PC-3 (cell line): ENCODE measurements around the gene CASTOR1. TPM values are rescaled to one million over a fixed set of nuclear protein-coding genes. Genes with fewer than 3 reads are reported as not detected.

Experiments used
- ATAC-seq: fragments of 200-7000 bp; cut with Tn5 transposase; 2 replicates; pipeline ENCODE4 v1.9.1; 2020; ENCODE audit warnings: mild to moderate bottlenecking, moderate library complexity
- BruUV-seq: library from RNA; stranded (reverse); fragments of 400-500 nt; replicated peaks from 2 replicates; lab custom pipeline; 2021; lab: Mats Ljungman, UMichigan
- CTCF ChIA-PET: fragments of 300-600 bp; sonication (Branson Sonifier 250); formaldehyde crosslinking; loops from one replicate; lab custom pipeline; 2022; ENCODE audit warnings: antibody characterized with exemption; lab: Charles Lee
- POLR2A ChIA-PET: fragments of 300-600 bp; sonication (Branson Sonifier 250); formaldehyde crosslinking; loops from one replicate; lab custom pipeline; 2022; ENCODE audit warnings: antibody characterized with exemption; ENCODE audit not compliant: unreplicated experiment; lab: Charles Lee
- DNase-seq: peaks from one replicate; pipeline ENCODE4 v3.0.0-alpha.2; 2015
- H2AFZ ChIP-seq: fragments of 300-600 bp; sonication (generic); 2 replicates; pipeline ENCODE4 v1.6.0; 2016; ENCODE audit warnings: antibody characterized with exemption, low read length
- H3F3A ChIP-seq: fragments of 300-600 bp; sonication (generic); one replicate; pipeline ENCODE4 v1.6.0; 2017; ENCODE audit warnings: antibody characterized with exemption, low read length, control low read depth, mild to moderate bottlenecking; ENCODE audit not compliant: unreplicated experiment
- H3K27ac ChIP-seq: fragments of 300-600 bp; sonication (generic); 2 replicates; pipeline ENCODE4 v1.5.1; 2016; ENCODE audit warnings: mild to moderate bottlenecking, low read length
- H3K27me3 ChIP-seq: fragments of 300-600 bp; sonication (generic); 2 replicates; pipeline ENCODE4 v1.6.1; 2016; ENCODE audit warnings: low read length, mixed read lengths
- H3K36me3 ChIP-seq: fragments of 300-600 bp; sonication (generic); 2 replicates; pipeline ENCODE4 v1.6.1; 2016; ENCODE audit warnings: low read depth, mixed run types, low read length, mixed read lengths
- H3K4me1 ChIP-seq: fragments of 300-600 bp; sonication (generic); 2 replicates; pipeline ENCODE4 v1.5.1; 2016; ENCODE audit warnings: low read length; ENCODE audit not compliant: insufficient read depth
- H3K4me2 ChIP-seq: fragments of 300-600 bp; sonication (generic); 2 replicates; pipeline ENCODE4 v1.6.0; 2016; ENCODE audit warnings: low read length
- H3K4me3 ChIP-seq: fragments of 300-600 bp; sonication (generic); 2 replicates; pipeline ENCODE4 v1.5.1; 2016; ENCODE audit warnings: mild to moderate bottlenecking, low read length, mixed read lengths
- H3K79me2 ChIP-seq: fragments of 300-600 bp; sonication (generic); 2 replicates; pipeline ENCODE4 v1.6.1; 2017; ENCODE audit warnings: low read length, mixed read lengths
- H3K9ac ChIP-seq: fragments of 300-600 bp; sonication (generic); 2 replicates; pipeline ENCODE4 v1.6.0; 2016; ENCODE audit warnings: mild to moderate bottlenecking, low read length
- H3K9me2 ChIP-seq: fragments of 300-600 bp; sonication (generic); replicated peaks from 2 replicates; pipeline ENCODE4 v1.6.1; 2016; ENCODE audit warnings: mixed run types, low read length, mixed read lengths
- H3K9me3 ChIP-seq: fragments of 300-600 bp; sonication (generic); 2 replicates; pipeline ENCODE4 v1.6.1; 2016; ENCODE audit warnings: low read length, mixed read lengths
- H4K20me1 ChIP-seq: fragments of 300-600 bp; sonication (generic); 2 replicates; pipeline ENCODE4 v1.6.1; 2016; ENCODE audit warnings: low read length, mixed read lengths
- EZH2 ChIP-seq: fragments of 300-600 bp; sonication (generic); IDR thresholded peaks from one replicate; pipeline ENCODE4 v1.6.1; 2017; ENCODE audit warnings: antibody characterized with exemption, mild to moderate bottlenecking, low read length; ENCODE audit not compliant: unreplicated experiment
- EZH2phosphoT487 ChIP-seq: fragments of 300-600 bp; sonication (generic); IDR thresholded peaks from 2 replicates; pipeline ENCODE4 v1.6.1; 2018; ENCODE audit warnings: mild to moderate bottlenecking, antibody characterized with exemption, low read length, borderline replicate concordance
- intact Hi-C: fragments of 100-400 bp; cut with micrococcal nuclease; formaldehyde crosslinking; loops from 2 replicates; pipeline ENCODE4 v1.9.0; 2023
- total RNA-seq: library from RNA; depleted of rRNA; stranded (reverse); fragments of >200 nt; gene quantifications from 2 replicates; pipeline ENCODE4 v1.2.3, GENCODE V29; 2014
- TF ChIP-seq, protein P1 (sequence below): fragments of 300-600 bp; sonication (generic); conservative IDR thresholded peaks from 2 replicates; pipeline ENCODE4 v1.5.1; 2017; ENCODE audit warnings: antibody characterized with exemption, low read depth, mild to moderate bottlenecking, low read length

Gene CASTOR1
- total RNA-seq, 1 experiment from 2014 or later = 4.2 TPM

DNA sequence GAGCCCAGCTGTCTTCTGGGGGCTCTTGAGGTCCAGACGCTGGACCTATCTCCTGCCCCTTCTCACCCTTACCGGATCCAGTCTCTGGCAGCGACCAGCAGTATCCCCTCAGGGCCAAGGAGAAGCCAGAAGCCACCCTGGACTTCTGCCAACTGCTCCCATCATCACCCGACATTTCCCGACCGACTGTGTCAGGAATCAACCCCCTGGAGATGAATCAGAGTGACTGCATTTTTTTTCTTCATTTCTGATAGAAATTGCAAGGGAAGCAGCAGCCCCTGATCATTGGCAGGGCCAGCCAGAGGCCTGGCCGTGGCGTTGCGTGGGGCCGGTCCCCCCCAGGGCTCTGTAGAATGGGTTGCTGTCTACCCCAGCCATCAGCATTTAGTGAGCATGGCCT, 37.6 kb downstream of the CASTOR1 start:
- peak overlapping the region; percentile 99 for H3K27ac ChIP-seq
- no peaks in the 10 kb centered on the region for H3K27me3 ChIP-seq
- H3K4me2 ChIP-seq = peak overlapping the region; percentile 32
- ChIA-PET CTCF (interaction anchor here (0.5 to 0.6 kb wide), 2 partner anchors 42 to 65 kb away, joined by 3 to 7 read pairs; no protein-coding TSS in a partner anchor), POLR2A (interaction anchor here (0.6 kb wide), 2 partner anchors 41 to 70 kb away, joined by 3 to 11 read pairs; no protein-coding TSS in a partner anchor)
- H3K9me3 ChIP-seq = no peaks in the 10 kb centered on the region
- H2AFZ ChIP-seq = no peak overlapping the region
- no peaks in the 10 kb centered on the region for H3K9me2 ChIP-seq
- TF ChIP-seq EZH2 = no peak
- TF ChIP-seq, protein P1, sequence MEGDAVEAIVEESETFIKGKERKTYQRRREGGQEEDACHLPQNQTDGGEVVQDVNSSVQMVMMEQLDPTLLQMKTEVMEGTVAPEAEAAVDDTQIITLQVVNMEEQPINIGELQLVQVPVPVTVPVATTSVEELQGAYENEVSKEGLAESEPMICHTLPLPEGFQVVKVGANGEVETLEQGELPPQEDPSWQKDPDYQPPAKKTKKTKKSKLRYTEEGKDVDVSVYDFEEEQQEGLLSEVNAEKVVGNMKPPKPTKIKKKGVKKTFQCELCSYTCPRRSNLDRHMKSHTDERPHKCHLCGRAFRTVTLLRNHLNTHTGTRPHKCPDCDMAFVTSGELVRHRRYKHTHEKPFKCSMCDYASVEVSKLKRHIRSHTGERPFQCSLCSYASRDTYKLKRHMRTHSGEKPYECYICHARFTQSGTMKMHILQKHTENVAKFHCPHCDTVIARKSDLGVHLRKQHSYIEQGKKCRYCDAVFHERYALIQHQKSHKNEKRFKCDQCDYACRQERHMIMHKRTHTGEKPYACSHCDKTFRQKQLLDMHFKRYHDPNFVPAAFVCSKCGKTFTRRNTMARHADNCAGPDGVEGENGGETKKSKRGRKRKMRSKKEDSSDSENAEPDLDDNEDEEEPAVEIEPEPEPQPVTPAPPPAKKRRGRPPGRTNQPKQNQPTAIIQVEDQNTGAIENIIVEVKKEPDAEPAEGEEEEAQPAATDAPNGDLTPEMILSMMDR = no peak
- H3K79me2 ChIP-seq = peaks cover 96% of the 10 kb centered on the region
- peak; percentile 60 for DNase-seq
- intact Hi-C loops = loop anchor here (2.0 kb wide), 1 partner anchor 41 kb away; no protein-coding TSS in a partner anchor
- no peak for ATAC-seq
- no TSS peak for BruUV-seq
- H3F3A ChIP-seq = peaks cover 5% of the 10 kb centered on the region
- peak overlapping the region; percentile 100 for H3K9ac ChIP-seq
- no peaks in the 10 kb centered on the region for H4K20me1 ChIP-seq
- H3K4me1 ChIP-seq = peaks cover 85% of the 10 kb centered on the region
- no peak overlapping the region for H3K4me3 ChIP-seq
- peaks cover 30% of the 10 kb centered on the region for H3K36me3 ChIP-seq

DNA sequence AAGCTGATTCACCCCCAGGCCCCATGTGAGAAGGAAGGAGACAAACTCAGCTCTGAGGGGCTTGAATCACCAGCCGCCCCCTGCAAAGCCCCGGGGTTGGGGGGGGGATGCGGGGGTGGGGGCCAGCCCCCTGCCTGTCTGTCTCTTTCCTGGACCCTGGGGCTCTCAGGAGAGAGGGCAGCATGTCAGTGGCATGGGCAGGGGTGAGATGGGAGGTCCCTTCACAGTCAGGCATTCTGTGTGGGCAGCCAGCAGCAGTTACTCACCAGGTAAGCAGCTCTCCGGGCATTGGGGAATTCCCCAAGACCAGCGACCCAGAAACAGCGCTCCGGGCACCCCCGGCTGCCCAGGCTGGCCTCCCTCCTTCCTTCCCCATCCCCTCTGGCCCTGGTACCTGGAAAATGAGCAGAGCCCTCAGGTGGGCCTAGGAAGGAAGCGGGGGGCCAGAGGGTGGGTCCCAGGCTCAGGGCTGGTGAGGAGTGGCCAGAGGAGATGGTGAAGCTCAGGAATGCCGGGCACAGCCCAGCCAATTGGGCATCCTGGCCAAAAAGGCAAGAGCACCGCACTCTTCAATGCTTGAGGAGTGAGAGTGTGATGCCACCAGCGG, 38.5 kb downstream of the CASTOR1 start:
- peak overlapping the region; percentile 100 for H3K9ac ChIP-seq
- no peaks in the 10 kb centered on the region for H3K9me2 ChIP-seq
- ATAC-seq = peak; percentile 20
- H3K9me3 ChIP-seq = no peaks in the 10 kb centered on the region
- ChIA-PET CTCF (no interaction called here), POLR2A (interaction anchor here (0.6 to 0.9 kb wide), 2 partner anchors 40 to 42 kb away, joined by 5 to 6 read pairs; no protein-coding TSS in a partner anchor)
- no TSS peak for BruUV-seq
- no peaks in the 10 kb centered on the region for H3K27me3 ChIP-seq
- peaks cover 87% of the 10 kb centered on the region for H3K4me1 ChIP-seq
- peak overlapping the region; percentile 32; the same call in 1 of the 2 replicates for H3K4me2 ChIP-seq
- H3K36me3 ChIP-seq = peaks cover 30% of the 10 kb centered on the region
- TF ChIP-seq EZH2phosphoT487 (no peak), EZH2 (no peak)
- TF ChIP-seq, protein P1 = no peak
- no peak overlapping the region for H3K4me3 ChIP-seq
- intact Hi-C loops = no loop called here
- peaks cover 5% of the 10 kb centered on the region for H3F3A ChIP-seq
- H3K27ac ChIP-seq = peak overlapping the region; percentile 99
- no peak overlapping the region for H2AFZ ChIP-seq
- no peaks in the 10 kb centered on the region for H4K20me1 ChIP-seq
- peaks cover 92% of the 10 kb centered on the region for H3K79me2 ChIP-seq
- DNase-seq = peak; percentile 78

DNA sequence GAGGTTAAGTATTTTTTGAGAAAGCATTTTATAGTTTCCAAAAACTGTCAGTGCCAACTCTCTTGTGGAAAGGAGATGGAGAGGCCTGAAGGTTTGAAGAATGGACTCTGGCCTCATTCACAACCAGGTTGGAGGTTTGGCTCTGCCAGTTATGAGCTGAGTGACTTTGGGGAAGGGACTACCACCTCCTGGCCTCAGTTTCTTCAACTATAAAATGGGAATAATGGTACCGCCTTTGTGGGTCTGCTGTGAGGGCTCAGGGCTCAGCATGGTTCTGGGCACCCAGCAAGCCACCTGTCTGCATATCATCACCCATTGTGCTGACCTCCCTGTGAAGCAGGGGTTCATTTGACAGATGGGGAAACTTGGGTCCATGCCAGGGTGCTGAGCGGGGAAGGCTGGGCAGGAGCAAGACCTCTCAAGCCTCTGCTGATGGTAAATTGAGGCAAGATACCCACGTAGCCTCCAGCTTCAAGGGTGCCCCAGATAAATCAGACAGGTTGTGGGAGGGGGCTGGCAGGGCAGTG, 39.2 kb downstream of the CASTOR1 start:
- Histone ChIP-seq H3K4me1 (peaks cover 89% of the 10 kb centered on the region), H3F3A (peaks cover 5% of the 10 kb centered on the region), H3K9ac (peak overlapping the region; percentile 100), H3K79me2 (peaks cover 92% of the 10 kb centered on the region), H3K27me3 (no peaks in the 10 kb centered on the region), H3K9me3 (no peaks in the 10 kb centered on the region), H3K4me2 (no peak overlapping the region), H3K4me3 (no peak overlapping the region), H3K9me2 (no peaks in the 10 kb centered on the region), H2AFZ (no peak overlapping the region), H3K36me3 (peaks cover 33% of the 10 kb centered on the region), H4K20me1 (no peaks in the 10 kb centered on the region), H3K27ac (peak overlapping the region; percentile 99)
- no peak for DNase-seq
- TF ChIP-seq EZH2 = no peak
- BruUV-seq = no TSS peak
- ATAC-seq = no peak
- ChIA-PET CTCF (no interaction called here), POLR2A (interaction anchor here (0.6 to 0.9 kb wide), 2 partner anchors 42 to 54 kb away, joined by 3 to 6 read pairs; no protein-coding TSS in a partner anchor)
- intact Hi-C loops = no loop called here
